ENCODE data around the gene HIF1A. TPM values are rescaled to one million over a fixed set of nuclear protein-coding genes. Genes with fewer than 3 reads are reported as not detected.

The HIF1A gene
- total RNA-seq, 1 experiment from 2014 or later = 181 TPM

GRCh38 chr14:61710853-61711817, 15.8 kb downstream of the HIF1A start:
- no peak overlapping the region for H3K4me3 ChIP-seq (ENCODE audit: insufficient read depth, low read depth, low read length)
- no peaks in the 10 kb centered on the region for H3K36me3 ChIP-seq (replicated peaks; ENCODE audit: control insufficient read depth, insufficient read depth, low read length)
- no peak for DNase-seq
- H3K27me3 ChIP-seq (ENCODE audit: control insufficient read depth, insufficient read depth, low read length) = no peaks in the 10 kb centered on the region

- DNase-seq = no peak
- Histone ChIP-seq H3K4me3 (ENCODE audit: insufficient read depth, low read depth, low read length) (no peak overlapping the region), H3K36me3 (replicated peaks; ENCODE audit: control insufficient read depth, insufficient read depth, low read length) (no peaks in the 10 kb centered on the region)
Measured at GRCh38 chr14:61712137-61712536, 16.8 kb downstream of the HIF1A start.

GRCh38 chr14:61713724-61714437, 18.6 kb downstream of the HIF1A start:
- Histone ChIP-seq H3K36me3 (replicated peaks; ENCODE audit: control insufficient read depth, insufficient read depth, low read length) (no peaks in the 10 kb centered on the region), H3K27me3 (ENCODE audit: control insufficient read depth, insufficient read depth, low read length) (no peaks in the 10 kb centered on the region), H3K4me3 (ENCODE audit: insufficient read depth, low read depth, low read length) (no peak overlapping the region)
- no peak for DNase-seq

More at GRCh38 chr14:61712137-61712536, 16.8 kb downstream of the HIF1A start:
- H3K27me3 ChIP-seq (ENCODE audit: control insufficient read depth, insufficient read depth, low read length) = no peaks in the 10 kb centered on the region

- H3K27me3 ChIP-seq (ENCODE audit: control insufficient read depth, insufficient read depth, low read length) = no peaks in the 10 kb centered on the region
- no peak for DNase-seq
- H3K4me3 ChIP-seq (ENCODE audit: insufficient read depth, low read depth, low read length) = no peak overlapping the region
- peaks cover 4% of the 10 kb centered on the region for H3K36me3 ChIP-seq (replicated peaks; ENCODE audit: control insufficient read depth, insufficient read depth, low read length)
Measured at GRCh38 chr14:61716956-61717355, 21.6 kb downstream of the HIF1A start.

- Histone ChIP-seq H3K4me3 (ENCODE audit: insufficient read depth, low read depth, low read length) (no peak overlapping the region), H3K36me3 (replicated peaks; ENCODE audit: control insufficient read depth, insufficient read depth, low read length) (peaks cover 6% of the 10 kb centered on the region), H3K27me3 (ENCODE audit: control insufficient read depth, insufficient read depth, low read length) (no peaks in the 10 kb centered on the region)
- no peak for DNase-seq
Measured at GRCh38 chr14:61718039-61718438, 22.7 kb downstream of the HIF1A start.

GRCh38 chr14:61719344-61720293, 24.3 kb downstream of the HIF1A start:
- Histone ChIP-seq H3K36me3 (replicated peaks; ENCODE audit: control insufficient read depth, insufficient read depth, low read length) (peaks cover 9% of the 10 kb centered on the region), H3K4me3 (ENCODE audit: insufficient read depth, low read depth, low read length) (no peak overlapping the region), H3K27me3 (ENCODE audit: control insufficient read depth, insufficient read depth, low read length) (no peaks in the 10 kb centered on the region)
- no peak for DNase-seq

GRCh38 chr14:61720294-61720661, 25.0 kb downstream of the HIF1A start:
- Histone ChIP-seq H3K36me3 (replicated peaks; ENCODE audit: control insufficient read depth, insufficient read depth, low read length) (peaks cover 9% of the 10 kb centered on the region), H3K27me3 (ENCODE audit: control insufficient read depth, insufficient read depth, low read length) (no peaks in the 10 kb centered on the region), H3K4me3 (ENCODE audit: insufficient read depth, low read depth, low read length) (no peak overlapping the region)
- DNase-seq = no peak

- Histone ChIP-seq H3K4me3 (ENCODE audit: insufficient read depth, low read depth, low read length) (no peak overlapping the region), H3K27me3 (ENCODE audit: control insufficient read depth, insufficient read depth, low read length) (no peaks in the 10 kb centered on the region), H3K36me3 (replicated peaks; ENCODE audit: control insufficient read depth, insufficient read depth, low read length) (peaks cover 9% of the 10 kb centered on the region)
- DNase-seq = no peak
Measured at GRCh38 chr14:61720741-61721140, 25.4 kb downstream of the HIF1A start.

GRCh38 chr14:61724133-61724532, 28.8 kb downstream of the HIF1A start:
- Histone ChIP-seq H3K4me3 (ENCODE audit: insufficient read depth, low read depth, low read length) (no peak overlapping the region), H3K27me3 (ENCODE audit: control insufficient read depth, insufficient read depth, low read length) (no peaks in the 10 kb centered on the region), H3K36me3 (replicated peaks; ENCODE audit: control insufficient read depth, insufficient read depth, low read length) (peaks cover 30% of the 10 kb centered on the region)
- DNase-seq = no peak

GRCh38 chr14:61726778-61727658, 31.7 kb downstream of the HIF1A start:
- H3K4me3 ChIP-seq (ENCODE audit: insufficient read depth, low read depth, low read length) = no peak overlapping the region
- peaks cover 26% of the 10 kb centered on the region for H3K36me3 ChIP-seq (replicated peaks; ENCODE audit: control insufficient read depth, insufficient read depth, low read length)
- H3K27me3 ChIP-seq (ENCODE audit: control insufficient read depth, insufficient read depth, low read length) = no peaks in the 10 kb centered on the region
- no peak for DNase-seq

GRCh38 chr14:61730756-61731373, 35.6 kb downstream of the HIF1A start:
- Histone ChIP-seq H3K36me3 (replicated peaks; ENCODE audit: control insufficient read depth, insufficient read depth, low read length) (peaks cover 36% of the 10 kb centered on the region), H3K4me3 (ENCODE audit: insufficient read depth, low read depth, low read length) (no peak overlapping the region), H3K27me3 (ENCODE audit: control insufficient read depth, insufficient read depth, low read length) (no peaks in the 10 kb centered on the region)
- no peak for DNase-seq

GRCh38 chr14:61733972-61734371, 38.7 kb downstream of the HIF1A start:
- no peak for DNase-seq
- no peaks in the 10 kb centered on the region for H3K27me3 ChIP-seq (ENCODE audit: control insufficient read depth, insufficient read depth, low read length)
- H3K36me3 ChIP-seq (replicated peaks; ENCODE audit: control insufficient read depth, insufficient read depth, low read length) = peaks cover 36% of the 10 kb centered on the region
- H3K4me3 ChIP-seq (ENCODE audit: insufficient read depth, low read depth, low read length) = no peak overlapping the region

- no peak for DNase-seq
- H3K36me3 ChIP-seq (replicated peaks; ENCODE audit: control insufficient read depth, insufficient read depth, low read length) = peaks cover 43% of the 10 kb centered on the region
- no peak overlapping the region for H3K4me3 ChIP-seq (ENCODE audit: insufficient read depth, low read depth, low read length)
- H3K27me3 ChIP-seq (ENCODE audit: control insufficient read depth, insufficient read depth, low read length) = no peaks in the 10 kb centered on the region
Measured at GRCh38 chr14:61736751-61737150, 41.4 kb downstream of the HIF1A start.

Measured in H7 (cell line).